ENCODE results near the gene C20orf144. TPM values are rescaled to one million over a fixed set of nuclear protein-coding genes. Genes with fewer than 3 reads are reported as not detected.

The C20orf144 gene
- total and polyA plus RNA-seq, 2 experiments from 2014 or later: 0.26 to 0.66 TPM

- no peaks in the 10 kb centered on the region; the same call in 1 of the 2 replicates for H3K4me1 ChIP-seq (ENCODE audit: insufficient read depth)
- no peaks in the 10 kb centered on the region for H3K36me3 ChIP-seq (ENCODE audit: insufficient read depth)
- no peaks in the 10 kb centered on the region for H4K20me1 ChIP-seq (replicated peaks; ENCODE audit: insufficient read depth)
- no peak overlapping the region for H3K4me3 Mint-ChIP-seq
- H2AFZ ChIP-seq: no peak overlapping the region
- H3K27me3 Mint-ChIP-seq (ENCODE audit: insufficient read depth, low read depth, poor library complexity): peaks cover 7% of the 10 kb centered on the region
- ATAC-seq (no peak), DNase-seq (ENCODE audit: low spot score) (no peak)
- no peaks in the 10 kb centered on the region for H3K27me3 ChIP-seq (ENCODE audit: insufficient read depth)
- H3K79me2 ChIP-seq (replicated peaks; ENCODE audit: insufficient read depth): no peaks in the 10 kb centered on the region
- peak overlapping the region; percentile 78 for H3K27ac Mint-ChIP-seq
- H3K9me3 Mint-ChIP-seq: no peaks in the 10 kb centered on the region; the same call in 2 of the 3 replicates
- no peak overlapping the region for H3K4me2 ChIP-seq
- H3K36me3 Mint-ChIP-seq (ENCODE audit: low read depth): no peaks in the 10 kb centered on the region; the same call in 2 of the 3 replicates
- H3K27ac ChIP-seq (ENCODE audit: low read depth): no peak overlapping the region
- H3F3A ChIP-seq (replicated peaks; ENCODE audit: low read depth): no peaks in the 10 kb centered on the region
- H3K9me2 ChIP-seq (ENCODE audit: insufficient read depth): no peaks in the 10 kb centered on the region
- peaks cover 16% of the 10 kb centered on the region; the same call in 2 of the 3 replicates for H3K4me1 Mint-ChIP-seq
- no peak overlapping the region for H3K4me3 ChIP-seq
- TF ChIP-seq ZNF462 (CRISPR knock-in tag; IDR thresholded peaks at IDR 0.05) (no peak), REST (IDR thresholded peaks at IDR 0.05; ENCODE audit: unreplicated experiment) (no peak), ZNF331 (CRISPR knock-in tag; IDR thresholded peaks at IDR 0.05; ENCODE audit: low read depth) (no peak), EZH2 (IDR thresholded peaks at IDR 0.05; ENCODE audit: low read depth, unreplicated experiment) (no peak)
These were observed 7.4 kb upstream of the C20orf144 start for GRCh38 chr20:33654680-33655161.
